Thoracic aorta endothelial cell (primary cell): ENCODE results near the gene PAX7. TPM values are rescaled to one million over a fixed set of nuclear protein-coding genes. Genes with fewer than 3 reads are reported as not detected.

Experiments
- small RNA-seq: library from RNA; depleted of rRNA; stranded (forward); fragments of <200 nt; gene quantifications from one replicate; pipeline ENCODE3, GENCODE V24; 2012
- total RNA-seq: library from RNA; depleted of rRNA; stranded (reverse); fragments of >200 nt; gene quantifications from 2 replicates; pipeline ENCODE4 v1.2.3, GENCODE V29; 2012

PAX7 gene
- total RNA-seq: not detected in 2 replicates

DNA sequence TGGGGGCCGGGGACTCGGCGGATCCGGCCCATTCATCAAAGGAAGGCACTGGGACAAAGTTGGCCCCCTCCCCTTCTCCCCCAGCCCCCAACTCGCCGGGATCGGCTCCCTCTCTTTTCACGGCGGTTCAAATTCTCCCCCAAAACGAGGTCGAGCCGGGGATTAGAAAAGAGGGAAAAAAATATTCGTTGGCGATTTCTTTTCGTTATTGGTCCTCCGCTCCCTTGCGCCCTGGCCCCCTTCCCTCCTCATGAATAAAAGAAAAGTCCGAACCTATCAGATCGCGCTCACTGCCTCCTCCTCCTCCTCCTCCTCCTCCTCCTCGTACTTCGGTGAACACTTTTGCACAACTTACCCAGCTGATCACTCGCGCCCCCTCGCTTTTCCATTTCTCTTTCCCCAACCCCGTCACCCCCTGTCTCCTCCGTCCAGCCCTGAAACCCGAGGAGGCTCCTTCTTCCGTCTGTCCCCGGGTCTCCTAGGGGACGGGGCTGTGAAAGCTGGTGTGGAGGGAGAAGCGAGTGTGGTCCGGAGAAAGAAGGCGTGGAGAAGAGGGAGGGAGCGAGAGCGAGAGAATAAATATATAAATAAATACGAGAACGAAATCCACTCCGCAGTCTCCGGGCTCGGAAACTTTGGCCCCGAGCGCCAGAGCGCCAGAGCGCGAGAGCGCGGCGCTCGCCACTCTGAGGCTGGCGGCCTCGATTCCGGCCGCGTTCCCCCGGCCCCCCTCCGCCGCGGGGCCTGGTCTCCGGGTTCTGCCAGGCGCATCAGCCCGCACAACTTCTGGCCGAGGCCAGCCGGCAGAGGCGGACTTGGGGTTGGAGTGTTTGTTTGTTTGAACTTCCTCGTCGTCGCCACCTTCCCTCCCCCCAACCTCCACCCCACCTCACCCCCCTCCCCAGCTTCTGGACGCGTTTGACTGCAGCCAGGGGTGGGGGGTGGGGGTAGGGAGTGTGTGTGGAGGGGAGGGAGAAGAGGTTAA, at the start of gene PAX7:
TSS of gene PAX7 (plus strand) at position 336 of the 985 bp plus-strand sequence. CDS start 758 bp downstream, outside the sequence.

Small RNA genes lying within 50 kb of the gene (small RNA-seq; reads per million reads assigned to genes)
- gene AL031737.1: 0.35 reads per million

Other genes with a start within 250 kb of the PAX7 start
- gene KLHDC7A, start 149.9 kb upstream of the PAX7 start, total RNA-seq: not detected in 2 replicates
- not detected in 2 replicates for gene TAS1R2, start 228.8 kb downstream of the PAX7 start, total RNA-seq